Hepatocyte (in vitro differentiated cells): ENCODE results near the gene DENND1A. TPM values are rescaled to one million over a fixed set of nuclear protein-coding genes. Genes with fewer than 3 reads are reported as not detected.
A peak's percentile ranks its signal among the peaks of the same experiment; 100 is the strongest.

ENCODE experiments used
- DNase-seq: peaks from one replicate; pipeline ENCODE4 v3.0.0-alpha.2; 2016; ENCODE audit warnings: low spot score
- H2AFZ ChIP-seq: fragments of 200-600 bp; sonication (generic); 2 replicates; pipeline ENCODE4 v1.6.0; 2016; ENCODE audit warnings: antibody characterized with exemption, mild to moderate bottlenecking
- H3K27ac ChIP-seq: fragments of 200-600 bp; sonication (generic); 2 replicates; pipeline ENCODE4 v1.5.1; 2016; ENCODE audit warnings: mild to moderate bottlenecking
- H3K27me3 ChIP-seq: fragments of 200-600 bp; sonication (generic); 2 replicates; pipeline ENCODE4 v1.6.1; 2016
- H3K36me3 ChIP-seq: fragments of 200-600 bp; sonication (generic); replicated peaks from 2 replicates; pipeline ENCODE4 v1.5.1; 2016; ENCODE audit warnings: low read depth; ENCODE audit not compliant: insufficient read depth
- H3K4me1 ChIP-seq: fragments of 200-600 bp; sonication (generic); 2 replicates; pipeline ENCODE4 v1.5.1; 2016; ENCODE audit warnings: mild to moderate bottlenecking, moderate library complexity; ENCODE audit not compliant: insufficient read depth
- H3K4me2 ChIP-seq: fragments of 200-600 bp; sonication (generic); 2 replicates; pipeline ENCODE4 v1.6.0; 2016
- H3K4me3 ChIP-seq: fragments of 200-600 bp; sonication (generic); 2 replicates; pipeline ENCODE4 v1.5.1; 2016; ENCODE audit warnings: mild to moderate bottlenecking
- H3K79me2 ChIP-seq: fragments of 200-600 bp; sonication (generic); 2 replicates; pipeline ENCODE4 v1.6.0; 2017; ENCODE audit warnings: mild to moderate bottlenecking
- H3K9me2 ChIP-seq: fragments of 200-600 bp; sonication (generic); replicated peaks from 2 replicates; pipeline ENCODE4 v1.6.0; 2017; ENCODE audit warnings: mild to moderate bottlenecking; ENCODE audit not compliant: insufficient read depth
- H3K9me3 ChIP-seq: fragments of 200-600 bp; sonication (generic); 2 replicates; pipeline ENCODE4 v1.5.1; 2016; ENCODE audit warnings: low read depth, mild to moderate bottlenecking
- H4K20me1 ChIP-seq: fragments of 200-600 bp; sonication (generic); 2 replicates; pipeline ENCODE4 v1.6.0; 2016; ENCODE audit warnings: mild to moderate bottlenecking; ENCODE audit not compliant: insufficient read depth, poor library complexity, severe bottlenecking
- CTCF ChIP-seq: fragments of 200-600 bp; sonication (generic); IDR thresholded peaks from 2 replicates; pipeline ENCODE4 v1.5.1; 2016; ENCODE audit warnings: antibody characterized with exemption, mild to moderate bottlenecking; ENCODE audit not compliant: poor library complexity
- EZH2 ChIP-seq: fragments of 200-600 bp; sonication (generic); IDR thresholded peaks from 2 replicates; pipeline ENCODE4 v1.6.1; 2016; ENCODE audit warnings: antibody characterized with exemption, mild to moderate bottlenecking, borderline replicate concordance
- EZH2phosphoT487 ChIP-seq: fragments of 200-600 bp; sonication (generic); IDR thresholded peaks from one replicate; pipeline ENCODE4 v1.6.1; 2018; ENCODE audit warnings: antibody characterized with exemption, mild to moderate bottlenecking, low read depth, moderate library complexity; ENCODE audit not compliant: unreplicated experiment, severe bottlenecking
- WGBS: methylation state at CpG from one replicate; pipeline ENCODE4 v1.1.6; 2016; ENCODE audit warnings: low lambda C conversion rate; ENCODE audit errors: missing lambda C conversion rate; 5-methylcytosine and 5-hydroxymethylcytosine counted together
- polyA plus RNA-seq: library from polyadenylated mRNA; unstranded; fragments of >200 nt; fragmentation: Nextera tagmentation; extraction: Ambion mirVana; gene quantifications from 2 replicates; pipeline ENCODE4 v1.2.1, GENCODE V29; 2016
- total RNA-seq: library from RNA; depleted of rRNA; stranded (reverse); fragments of >200 nt; gene quantifications from 2 replicates; pipeline ENCODE4 v1.2.3, GENCODE V29; 2014

Gene DENND1A
- total and polyA plus RNA-seq, 2 experiments from 2014 or later, result 24.0 to 28.9 TPM

GRCh38 chr9:123475407-123475806, 454.5 kb downstream of the DENND1A start:
- Histone ChIP-seq H3K27ac (no peak overlapping the region), H3K9me2 (no peaks in the 10 kb centered on the region), H3K27me3 (no peaks in the 10 kb centered on the region), H3K36me3 (no peaks in the 10 kb centered on the region), H3K79me2 (no peaks in the 10 kb centered on the region), H3K4me2 (no peak overlapping the region), H4K20me1 (no peaks in the 10 kb centered on the region), H2AFZ (no peak overlapping the region), H3K4me1 (no peaks in the 10 kb centered on the region), H3K4me3 (no peak overlapping the region), H3K9me3 (no peaks in the 10 kb centered on the region)
- WGBS, result 98% methylated on average over 11 of the region's 11 CpGs
- no peak for TF ChIP-seq CTCF
- TF ChIP-seq EZH2, result no peak
- no peak for TF ChIP-seq EZH2phosphoT487
- DNase-seq, result no peak

GRCh38 chr9:123472862-123473614, 456.9 kb downstream of the DENND1A start:
- no peak overlapping the region for H3K4me2 ChIP-seq
- peak; percentile 29 for DNase-seq
- H3K4me1 ChIP-seq, result no peaks in the 10 kb centered on the region
- no peaks in the 10 kb centered on the region for H3K79me2 ChIP-seq
- no peaks in the 10 kb centered on the region for H3K27me3 ChIP-seq
- no peaks in the 10 kb centered on the region for H3K9me3 ChIP-seq
- no peak overlapping the region for H2AFZ ChIP-seq
- H4K20me1 ChIP-seq, result no peaks in the 10 kb centered on the region
- H3K36me3 ChIP-seq, result no peaks in the 10 kb centered on the region
- no peak overlapping the region for H3K4me3 ChIP-seq
- no peaks in the 10 kb centered on the region for H3K9me2 ChIP-seq
- no peak overlapping the region for H3K27ac ChIP-seq
- WGBS, result 71% methylated on average over 14 of the region's 14 CpGs
- no peak for TF ChIP-seq CTCF
- no peak for TF ChIP-seq EZH2phosphoT487
- no peak for TF ChIP-seq EZH2

- Histone ChIP-seq H2AFZ (no peak overlapping the region), H3K27ac (no peak overlapping the region), H3K4me1 (peaks cover 4% of the 10 kb centered on the region), H4K20me1 (no peaks in the 10 kb centered on the region), H3K79me2 (no peaks in the 10 kb centered on the region), H3K4me3 (no peak overlapping the region), H3K27me3 (no peaks in the 10 kb centered on the region), H3K36me3 (no peaks in the 10 kb centered on the region), H3K9me2 (no peaks in the 10 kb centered on the region), H3K9me3 (no peaks in the 10 kb centered on the region), H3K4me2 (no peak overlapping the region)
- no peak for TF ChIP-seq CTCF
- TF ChIP-seq EZH2phosphoT487, result no peak
- no peak for TF ChIP-seq EZH2
- WGBS, result 95% methylated on average over 10 of the region's 12 CpGs
- no peak for DNase-seq
Observed at GRCh38 chr9:123471843-123472570, 457.9 kb downstream of the DENND1A start.
